ENCODE data around the gene MBOAT1. TPM values are rescaled to one million over a fixed set of nuclear protein-coding genes. Genes with fewer than 3 reads are reported as not detected.
A peak's percentile ranks its signal among the peaks of the same experiment; 100 is the strongest.

The MBOAT1 gene
- total and polyA plus RNA-seq, 8 donors = 2.4 to 47.2 (median 12.2) TPM

- 69 to 83% (median 82%) methylated on average over 3 of the region's 3 CpGs for WGBS, 5 donors
- Histone ChIP-seq H3K36me3 (peaks cover 21 to 48% (median 35%) of the 10 kb centered on the region in 4 donors), H3K27me3 (no peaks in the 10 kb centered on the region), H3K27ac (no peak overlapping the region), H3K4me3 (no peak overlapping the region), H3K9me3 (no peaks in the 10 kb centered on the region), H3K4me1 (no peaks in the 10 kb centered on the region)
- no peak for TF ChIP-seq POLR2AphosphoS5 (IDR thresholded peaks at IDR 0.05)
- TF ChIP-seq, protein P1, sequence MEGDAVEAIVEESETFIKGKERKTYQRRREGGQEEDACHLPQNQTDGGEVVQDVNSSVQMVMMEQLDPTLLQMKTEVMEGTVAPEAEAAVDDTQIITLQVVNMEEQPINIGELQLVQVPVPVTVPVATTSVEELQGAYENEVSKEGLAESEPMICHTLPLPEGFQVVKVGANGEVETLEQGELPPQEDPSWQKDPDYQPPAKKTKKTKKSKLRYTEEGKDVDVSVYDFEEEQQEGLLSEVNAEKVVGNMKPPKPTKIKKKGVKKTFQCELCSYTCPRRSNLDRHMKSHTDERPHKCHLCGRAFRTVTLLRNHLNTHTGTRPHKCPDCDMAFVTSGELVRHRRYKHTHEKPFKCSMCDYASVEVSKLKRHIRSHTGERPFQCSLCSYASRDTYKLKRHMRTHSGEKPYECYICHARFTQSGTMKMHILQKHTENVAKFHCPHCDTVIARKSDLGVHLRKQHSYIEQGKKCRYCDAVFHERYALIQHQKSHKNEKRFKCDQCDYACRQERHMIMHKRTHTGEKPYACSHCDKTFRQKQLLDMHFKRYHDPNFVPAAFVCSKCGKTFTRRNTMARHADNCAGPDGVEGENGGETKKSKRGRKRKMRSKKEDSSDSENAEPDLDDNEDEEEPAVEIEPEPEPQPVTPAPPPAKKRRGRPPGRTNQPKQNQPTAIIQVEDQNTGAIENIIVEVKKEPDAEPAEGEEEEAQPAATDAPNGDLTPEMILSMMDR (IDR thresholded peaks at IDR 0.05) = no peak
- intact Hi-C loops (cut with DNase I; ENCODE audit: low total_unique reads) = no loop called here
- DNase-seq = no peak
Measured at GRCh38 chr6:20137240-20137639, 75.0 kb downstream of the MBOAT1 start.

GRCh38 chr6:20135677-20136268, 76.5 kb downstream of the MBOAT1 start:
- intact Hi-C loops (cut with DNase I; ENCODE audit: low total_unique reads) = no loop called here
- DNase-seq = no peak
- peaks cover 0 to 5% (median 0%) of the 10 kb centered on the region in 4 donors for H3K4me1 ChIP-seq

GRCh38 chr6:20134613-20135012, 77.7 kb downstream of the MBOAT1 start:
- Histone ChIP-seq H3K4me3 (no peak overlapping the region), H3K27ac (no peak overlapping the region), H3K27me3 (no peaks in the 10 kb centered on the region), H3K36me3 (peaks cover 7 to 26% (median 13%) of the 10 kb centered on the region in 4 donors), H3K9me3 (no peaks in the 10 kb centered on the region), H3K4me1 (peaks cover 0 to 6% (median 0%) of the 10 kb centered on the region in 4 donors)
- no peak for TF ChIP-seq EP300 (IDR thresholded peaks at IDR 0.05)
- TF ChIP-seq, protein P1 (IDR thresholded peaks at IDR 0.05) = no peak
- TF ChIP-seq POLR2A (IDR thresholded peaks at IDR 0.05) = no peak
- TF ChIP-seq POLR2AphosphoS5 (IDR thresholded peaks at IDR 0.05) = no peak
- 80 to 100% (median 97%) methylated on average over 1 of the region's 1 CpG for WGBS, 5 donors
- no peak for DNase-seq
- intact Hi-C loops (cut with DNase I; ENCODE audit: low total_unique reads) = no loop called here

More at GRCh38 chr6:20135677-20136268, 76.5 kb downstream of the MBOAT1 start:
- Histone ChIP-seq H3K4me3 (no peak overlapping the region), H3K36me3 (peaks cover 12 to 33% (median 21%) of the 10 kb centered on the region in 4 donors), H3K9me3 (no peaks in the 10 kb centered on the region), H3K27ac (no peak overlapping the region), H3K27me3 (no peaks in the 10 kb centered on the region)
- 77 to 91% (median 79%) methylated on average over 6 of the region's 6 CpGs for WGBS, 5 donors
- TF ChIP-seq, protein P1 (IDR thresholded peaks at IDR 0.05) = no peak
- TF ChIP-seq EP300 (IDR thresholded peaks at IDR 0.05) (no peak), POLR2AphosphoS5 (IDR thresholded peaks at IDR 0.05) (no peak), POLR2A (IDR thresholded peaks at IDR 0.05) (no peak)

GRCh38 chr6:20129290-20130088, 82.8 kb downstream of the MBOAT1 start:
- no peaks in the 10 kb centered on the region for H3K9me3 ChIP-seq
- no peak overlapping the region for H3K4me3 ChIP-seq
- TF ChIP-seq, protein P1 (IDR thresholded peaks at IDR 0.05) = no peak
- TF ChIP-seq EP300 (IDR thresholded peaks at IDR 0.05) (no peak), POLR2A (IDR thresholded peaks at IDR 0.05) (no peak)
- H3K27me3 ChIP-seq = no peaks in the 10 kb centered on the region
- intact Hi-C loops (cut with DNase I; ENCODE audit: low total_unique reads) = no loop called here
- no peak for DNase-seq
- H3K36me3 ChIP-seq = peaks cover under 1 to 32% (median 10%) of the 10 kb centered on the region in 4 donors
- 75 to 85% (median 80%) methylated on average over 7 of the region's 7 CpGs for WGBS, 5 donors
- H3K4me1 ChIP-seq = peaks cover 0 to 27% (median 12%) of the 10 kb centered on the region in 4 donors
- H3K27ac ChIP-seq = peak overlapping the region in 4 of 5 donors; percentile 3 to 42 (median 26)

All from stomach (tissue), 9 donors.